ENCODE measurements around the gene MYH15. TPM values are rescaled to one million over a fixed set of nuclear protein-coding genes. Genes with fewer than 3 reads are reported as not detected.

Gene MYH15
- polyA plus RNA-seq, 1 donor from 2014 or later, result 0.71 TPM

DNA sequence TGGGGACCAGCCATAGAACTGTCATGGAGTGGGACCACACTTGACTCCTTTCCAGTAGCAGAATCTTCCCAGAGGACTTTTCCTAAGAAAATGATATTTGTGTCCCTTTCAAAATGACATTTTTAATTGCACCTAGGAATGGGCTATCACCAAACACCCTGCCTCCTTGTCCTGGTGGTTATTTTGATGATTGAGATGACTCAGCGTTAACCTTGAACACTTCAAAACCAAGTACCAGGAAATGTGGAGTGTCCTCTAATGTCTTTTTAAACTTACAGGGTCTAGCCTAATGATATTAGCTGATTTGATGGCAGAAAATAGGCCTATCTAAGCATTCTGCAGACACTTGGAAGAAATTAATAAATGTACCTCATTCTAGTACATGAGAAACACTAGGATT is 123.3 kb downstream of the MYH15 start:
- TF ChIP-seq SMC3 (conservative IDR thresholded peaks at IDR 0.05; ENCODE audit: poor library complexity) (no peak), CTCF (IDR thresholded peaks at IDR 0.05; ENCODE audit: poor library complexity, severe bottlenecking) (no peak), EZH2 (IDR thresholded peaks at IDR 0.05; ENCODE audit: borderline replicate concordance, insufficient read depth, low read length, poor library complexity, severe bottlenecking) (no peak), POLR2AphosphoS5 (IDR thresholded peaks at IDR 0.05) (no peak), MXI1 (conservative IDR thresholded peaks at IDR 0.05; ENCODE audit: poor library complexity, severe bottlenecking) (no peak), RAD21 (conservative IDR thresholded peaks at IDR 0.05) (no peak), TAF1 (IDR thresholded peaks at IDR 0.05; ENCODE audit: low read depth) (no peak), EP300 (conservative IDR thresholded peaks at IDR 0.05; ENCODE audit: poor library complexity, severe bottlenecking) (no peak)
- TF ChIP-seq, protein P1, sequence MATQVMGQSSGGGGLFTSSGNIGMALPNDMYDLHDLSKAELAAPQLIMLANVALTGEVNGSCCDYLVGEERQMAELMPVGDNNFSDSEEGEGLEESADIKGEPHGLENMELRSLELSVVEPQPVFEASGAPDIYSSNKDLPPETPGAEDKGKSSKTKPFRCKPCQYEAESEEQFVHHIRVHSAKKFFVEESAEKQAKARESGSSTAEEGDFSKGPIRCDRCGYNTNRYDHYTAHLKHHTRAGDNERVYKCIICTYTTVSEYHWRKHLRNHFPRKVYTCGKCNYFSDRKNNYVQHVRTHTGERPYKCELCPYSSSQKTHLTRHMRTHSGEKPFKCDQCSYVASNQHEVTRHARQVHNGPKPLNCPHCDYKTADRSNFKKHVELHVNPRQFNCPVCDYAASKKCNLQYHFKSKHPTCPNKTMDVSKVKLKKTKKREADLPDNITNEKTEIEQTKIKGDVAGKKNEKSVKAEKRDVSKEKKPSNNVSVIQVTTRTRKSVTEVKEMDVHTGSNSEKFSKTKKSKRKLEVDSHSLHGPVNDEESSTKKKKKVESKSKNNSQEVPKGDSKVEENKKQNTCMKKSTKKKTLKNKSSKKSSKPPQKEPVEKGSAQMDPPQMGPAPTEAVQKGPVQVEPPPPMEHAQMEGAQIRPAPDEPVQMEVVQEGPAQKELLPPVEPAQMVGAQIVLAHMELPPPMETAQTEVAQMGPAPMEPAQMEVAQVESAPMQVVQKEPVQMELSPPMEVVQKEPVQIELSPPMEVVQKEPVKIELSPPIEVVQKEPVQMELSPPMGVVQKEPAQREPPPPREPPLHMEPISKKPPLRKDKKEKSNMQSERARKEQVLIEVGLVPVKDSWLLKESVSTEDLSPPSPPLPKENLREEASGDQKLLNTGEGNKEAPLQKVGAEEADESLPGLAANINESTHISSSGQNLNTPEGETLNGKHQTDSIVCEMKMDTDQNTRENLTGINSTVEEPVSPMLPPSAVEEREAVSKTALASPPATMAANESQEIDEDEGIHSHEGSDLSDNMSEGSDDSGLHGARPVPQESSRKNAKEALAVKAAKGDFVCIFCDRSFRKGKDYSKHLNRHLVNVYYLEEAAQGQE (IDR thresholded peaks at IDR 0.05; ENCODE audit: borderline replicate concordance), result no peak
- no peaks in the 10 kb centered on the region for H3K9me2 ChIP-seq (ENCODE audit: insufficient read depth, low read length)
- H3F3A ChIP-seq (ENCODE audit: insufficient read depth, low read length, poor library complexity, severe bottlenecking), result no peaks in the 10 kb centered on the region
- no peaks in the 10 kb centered on the region for H3K36me3 ChIP-seq (ENCODE audit: insufficient read depth, low read length)
- no peaks in the 10 kb centered on the region for H3K27me3 ChIP-seq (ENCODE audit: insufficient read depth, low read depth, low read length)
- H3K9me3 ChIP-seq (ENCODE audit: low read length), result no peaks in the 10 kb centered on the region
- no peak overlapping the region for H3K4me3 ChIP-seq (ENCODE audit: low read length)
- H3K4me2 ChIP-seq (ENCODE audit: low read length), result no peak overlapping the region
- no peaks in the 10 kb centered on the region for H4K20me1 ChIP-seq (ENCODE audit: insufficient read depth)
- no peak overlapping the region for H3K9ac ChIP-seq (ENCODE audit: low read length)
- H3K27ac ChIP-seq (ENCODE audit: low read length), result no peak overlapping the region
- H2AFZ ChIP-seq (ENCODE audit: low read depth, low read length), result no peak overlapping the region
- H3K79me2 ChIP-seq (replicated peaks; ENCODE audit: insufficient read depth, low read length), result no peaks in the 10 kb centered on the region

DNA sequence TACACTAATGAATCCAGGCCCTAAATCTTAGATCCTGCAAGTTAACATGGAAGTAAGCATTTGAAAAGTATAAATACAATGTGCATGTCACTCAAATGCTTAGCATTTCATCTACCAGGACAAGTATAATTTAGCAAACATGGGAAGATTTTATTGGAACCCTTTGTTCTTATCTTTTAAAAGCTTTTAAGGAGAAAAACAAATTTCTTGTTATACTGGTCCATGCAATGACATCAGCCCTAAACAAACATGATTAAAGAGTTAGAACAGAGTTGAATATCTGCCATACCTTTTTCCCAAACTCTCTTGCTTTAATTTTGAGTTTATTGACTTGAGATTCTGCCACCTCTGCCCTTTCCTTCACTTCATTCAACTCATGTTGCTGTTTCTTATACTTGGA is 127.1 kb downstream of the MYH15 start:
- no peaks in the 10 kb centered on the region for H3K9me2 ChIP-seq (ENCODE audit: insufficient read depth, low read length)
- no peak overlapping the region for H3K27ac ChIP-seq (ENCODE audit: low read length)
- TF ChIP-seq POLR2AphosphoS5 (IDR thresholded peaks at IDR 0.05), result no peak
- no peak for TF ChIP-seq TAF1 (IDR thresholded peaks at IDR 0.05; ENCODE audit: low read depth)
- no peak for TF ChIP-seq MXI1 (conservative IDR thresholded peaks at IDR 0.05; ENCODE audit: poor library complexity, severe bottlenecking)
- H3K9me3 ChIP-seq (ENCODE audit: low read length), result no peaks in the 10 kb centered on the region
- H3K4me3 ChIP-seq (ENCODE audit: low read length), result no peak overlapping the region
- no peak overlapping the region for H3K9ac ChIP-seq (ENCODE audit: low read length)
- H2AFZ ChIP-seq (ENCODE audit: low read depth, low read length), result no peak overlapping the region
- H3K27me3 ChIP-seq (ENCODE audit: insufficient read depth, low read depth, low read length), result no peaks in the 10 kb centered on the region
- no peaks in the 10 kb centered on the region for H4K20me1 ChIP-seq (ENCODE audit: insufficient read depth)
- H3K36me3 ChIP-seq (ENCODE audit: insufficient read depth, low read length), result no peaks in the 10 kb centered on the region
- no peaks in the 10 kb centered on the region for H3F3A ChIP-seq (ENCODE audit: insufficient read depth, low read length, poor library complexity, severe bottlenecking)
- no peak overlapping the region for H3K4me2 ChIP-seq (ENCODE audit: low read length)
- H3K79me2 ChIP-seq (replicated peaks; ENCODE audit: insufficient read depth, low read length), result no peaks in the 10 kb centered on the region
